Measurements from ENCODE around the gene KYNU. TPM values are rescaled to one million over a fixed set of nuclear protein-coding genes. Genes with fewer than 3 reads are reported as not detected.

Gene KYNU
- total RNA-seq, 1 experiment from 2014 or later = 55.7 TPM

GRCh38 chr2:142865924-142866323, 11.5 kb upstream of the KYNU start:
- peak overlapping the region; percentile 59; the same call in 1 of the 2 replicates for H3K27ac ChIP-seq
- H3K4me1 ChIP-seq (replicated peaks; ENCODE audit: insufficient read depth) = peaks cover 25% of the 10 kb centered on the region
- peaks cover 13% of the 10 kb centered on the region; the same call in 1 of the 2 replicates for H3K9me3 ChIP-seq (ENCODE audit: insufficient read depth, low read depth)
- H3K79me2 ChIP-seq (ENCODE audit: low read depth) = no peaks in the 10 kb centered on the region
- BruUV-seq (replicated peaks) = no TSS peak
- 0 out of 2 replicates have a peak overlapping the region, but pooled peaks have one; percentile 31 for H2AFZ ChIP-seq
- H3F3A ChIP-seq (ENCODE audit: insufficient read depth, low read depth) = peaks cover 8% of the 10 kb centered on the region
- DNase-seq = no peak
- POLR2A ChIA-PET (ENCODE audit: unreplicated experiment) = interaction anchor here (0.6 kb wide), 1 partner anchor 33 kb away, joined by 3 read pairs; no protein-coding TSS in a partner anchor
- intact Hi-C loops (cut with micrococcal nuclease; ENCODE audit: unreplicated experiment) = no loop called here
- H4K20me1 ChIP-seq (ENCODE audit: insufficient read depth) = no peaks in the 10 kb centered on the region
- H3K9me2 ChIP-seq (ENCODE audit: insufficient read depth) = no peaks in the 10 kb centered on the region
- no peaks in the 10 kb centered on the region for H3K27me3 ChIP-seq (ENCODE audit: insufficient read depth, low read depth)
- H3K36me3 ChIP-seq (ENCODE audit: low read depth) = 0 out of 2 replicates have a peak, but pooled peaks cover 4% of the 10 kb centered on the region
- no peak overlapping the region for H3K4me3 ChIP-seq
- CTCF ChIA-PET = interaction anchor here (0.6 kb wide), 2 partner anchors 18 to 168 kb away, joined by 7 to 8 read pairs; no protein-coding TSS in a partner anchor
- H3K4me2 ChIP-seq = peak overlapping the region; percentile 23; the same call in 1 of the 2 replicates
- TF ChIP-seq EZH2 (IDR thresholded peaks at IDR 0.05; ENCODE audit: low read depth) (no peak), CTCF (conservative IDR thresholded peaks at IDR 0.05) (no peak)

DNA sequence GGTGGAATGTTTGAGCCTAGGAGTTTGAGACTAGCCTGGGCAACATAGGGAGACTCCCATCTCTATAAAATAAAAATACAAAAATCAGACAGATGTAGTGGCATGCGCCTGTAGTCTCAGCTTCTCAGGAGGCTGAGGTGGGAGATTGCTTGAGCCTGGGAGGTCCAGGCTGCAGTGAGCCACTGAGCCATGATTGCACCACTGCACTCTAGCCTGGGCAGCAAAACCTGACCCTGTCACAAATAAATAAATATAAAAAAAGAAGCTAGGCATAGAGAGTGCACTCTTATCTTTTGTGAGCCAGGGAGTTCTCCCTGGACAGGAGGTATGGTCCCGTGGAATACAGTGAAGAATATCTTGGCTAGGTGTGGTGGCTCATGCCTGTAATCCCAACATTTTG, 11.0 kb upstream of the KYNU start:
- Histone ChIP-seq H3K27ac (peak overlapping the region; percentile 59; the same call in 1 of the 2 replicates), H3K4me1 (replicated peaks; ENCODE audit: insufficient read depth) (peaks cover 25% of the 10 kb centered on the region), H3K9me2 (ENCODE audit: insufficient read depth) (no peaks in the 10 kb centered on the region), H3K4me2 (no peak overlapping the region), H3K9me3 (ENCODE audit: insufficient read depth, low read depth) (peaks cover 13% of the 10 kb centered on the region; the same call in 1 of the 2 replicates), H4K20me1 (ENCODE audit: insufficient read depth) (no peaks in the 10 kb centered on the region), H3K79me2 (ENCODE audit: low read depth) (no peaks in the 10 kb centered on the region), H3K4me3 (no peak overlapping the region), H3F3A (ENCODE audit: insufficient read depth, low read depth) (peaks cover 8% of the 10 kb centered on the region), H2AFZ (0 out of 2 replicates have a peak overlapping the region, but pooled peaks have one; percentile 31), H3K27me3 (ENCODE audit: insufficient read depth, low read depth) (no peaks in the 10 kb centered on the region), H3K36me3 (ENCODE audit: low read depth) (0 out of 2 replicates have a peak, but pooled peaks cover 4% of the 10 kb centered on the region)
- no peak for TF ChIP-seq CTCF (conservative IDR thresholded peaks at IDR 0.05)
- ChIA-PET POLR2A (ENCODE audit: unreplicated experiment) (interaction anchor here (0.6 kb wide), 1 partner anchor 33 kb away, joined by 3 read pairs; no protein-coding TSS in a partner anchor), CTCF (interaction anchor here (0.5 to 0.6 kb wide), 3 partner anchors 18 to 168 kb away, joined by 7 to 8 read pairs (median 7); no protein-coding TSS in a partner anchor)
- BruUV-seq (replicated peaks) = no TSS peak
- DNase-seq = no peak
- intact Hi-C loops (cut with micrococcal nuclease; ENCODE audit: unreplicated experiment) = no loop called here

DNA sequence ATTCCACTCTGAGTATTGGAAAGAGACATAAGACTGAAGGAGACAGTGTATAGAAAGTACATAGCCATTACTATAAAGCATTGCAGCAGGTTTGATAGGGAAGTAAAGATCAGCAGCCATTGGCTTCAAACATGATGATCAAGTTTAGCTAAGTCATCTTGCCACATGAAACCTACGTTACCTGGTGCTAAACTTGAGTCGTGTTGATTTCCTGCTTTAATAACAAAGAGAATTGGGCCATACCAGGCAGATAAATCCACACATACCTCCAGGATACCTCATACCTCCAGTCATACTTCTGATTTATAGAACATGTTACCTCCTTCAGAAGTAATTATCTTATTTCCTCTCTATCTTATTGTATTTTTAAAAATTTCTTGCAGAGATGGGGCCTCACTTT, 10.3 kb upstream of the KYNU start:
- ChIA-PET POLR2A (ENCODE audit: unreplicated experiment) (no interaction called here), CTCF (interaction anchor here (0.5 kb wide), 1 partner anchor 34 kb away, joined by 7 read pairs; no protein-coding TSS in a partner anchor)
- intact Hi-C loops (cut with micrococcal nuclease; ENCODE audit: unreplicated experiment) = no loop called here
- Histone ChIP-seq H3K4me2 (no peak overlapping the region), H3K27me3 (ENCODE audit: insufficient read depth, low read depth) (no peaks in the 10 kb centered on the region), H3K4me3 (no peak overlapping the region), H3K79me2 (ENCODE audit: low read depth) (no peaks in the 10 kb centered on the region), H3F3A (ENCODE audit: insufficient read depth, low read depth) (peaks cover 13% of the 10 kb centered on the region), H3K27ac (peak overlapping the region; percentile 59), H3K9me3 (ENCODE audit: insufficient read depth, low read depth) (peaks cover 13% of the 10 kb centered on the region; the same call in 1 of the 2 replicates), H2AFZ (peak overlapping the region; percentile 66), H3K4me1 (replicated peaks; ENCODE audit: insufficient read depth) (peaks cover 29% of the 10 kb centered on the region), H3K9me2 (ENCODE audit: insufficient read depth) (no peaks in the 10 kb centered on the region), H4K20me1 (ENCODE audit: insufficient read depth) (no peaks in the 10 kb centered on the region), H3K36me3 (ENCODE audit: low read depth) (0 out of 2 replicates have a peak, but pooled peaks cover 7% of the 10 kb centered on the region)
- BruUV-seq (replicated peaks) = no TSS peak
- peak in 1 of 2 experiments; percentile 60 for DNase-seq
- no peak for TF ChIP-seq CTCF (conservative IDR thresholded peaks at IDR 0.05)
- TF ChIP-seq EZH2 (IDR thresholded peaks at IDR 0.05; ENCODE audit: low read depth) = no peak

All from PC-9 (cell line).